ENCODE measurements around the gene GSG1. TPM values are rescaled to one million over a fixed set of nuclear protein-coding genes. Genes with fewer than 3 reads are reported as not detected.

The GSG1 gene
- polyA plus RNA-seq, 2 of the 4 experiments (the other 2 are of a cell fraction) = 0.06 TPM; not detected in 1

DNA sequence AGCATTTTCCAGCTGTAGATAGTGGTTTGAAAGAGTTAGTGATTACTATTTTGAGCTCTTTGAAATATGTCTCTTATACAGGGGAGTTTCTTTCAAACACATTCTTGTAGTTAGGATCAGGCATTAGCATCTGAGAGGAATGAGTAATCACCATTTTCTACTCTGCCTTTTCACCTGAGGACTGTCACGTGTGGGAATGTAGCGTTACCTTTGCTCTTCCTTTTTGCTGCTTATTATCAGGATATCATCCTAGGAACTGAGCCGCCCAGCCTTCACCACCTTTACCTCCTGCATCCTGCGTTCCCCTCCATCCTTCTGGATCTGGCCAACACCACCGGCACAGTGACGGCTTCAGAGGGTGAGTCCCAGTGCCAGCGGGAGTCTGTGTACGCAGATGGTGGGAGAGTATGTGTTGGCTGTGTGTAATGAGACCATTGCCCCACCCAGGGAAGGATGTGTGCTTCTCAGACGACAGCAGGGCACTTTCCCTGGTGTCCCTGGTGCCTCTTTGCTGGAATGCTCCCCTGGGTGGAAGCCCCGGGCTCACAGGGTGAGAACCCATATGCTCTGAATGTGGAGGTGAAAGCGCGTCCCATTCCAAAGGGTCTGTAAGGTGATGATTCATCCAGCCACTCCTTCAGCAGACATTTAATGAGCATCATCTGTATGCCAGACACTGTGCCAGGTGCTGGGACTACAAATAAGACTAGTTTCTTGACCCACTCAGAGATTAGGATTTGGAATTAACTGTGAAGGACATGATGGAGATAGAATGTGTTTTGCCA, 27.5 kb downstream of the GSG1 start:
- no peaks in the 10 kb centered on the region for H3K9me3 ChIP-seq
- DNase-seq (ENCODE audit: low read depth in 1 of 2, low spot score in 1 of 2) = no peak
- ChIA-PET CTCF (no interaction called here), POLR2A (no interaction called here)
- no peak overlapping the region for H3K4me3 ChIP-seq
- WGBS (ENCODE audit: missing lambda C conversion rate) = 87% methylated on average over 12 of the region's 12 CpGs
- H3K27ac ChIP-seq = no peak overlapping the region
- TF ChIP-seq JUNB (IDR thresholded peaks at IDR 0.05) (no peak), PHF8 (IDR thresholded peaks at IDR 0.05; ENCODE audit: borderline replicate concordance, low read depth) (no peak), BHLHE40 (IDR thresholded peaks at IDR 0.05; ENCODE audit: low read depth, low read length) (no peak), FOSL2 (IDR thresholded peaks at IDR 0.05) (no peak), FOSL2 (CRISPR knock-in tag; IDR thresholded peaks at IDR 0.05) (no peak), CHD4 (IDR thresholded peaks at IDR 0.05; ENCODE audit: borderline replicate concordance) (no peak), RNF2 (IDR thresholded peaks at IDR 0.05; ENCODE audit: borderline replicate concordance, low read depth) (no peak), ZC3H11A (IDR thresholded peaks at IDR 0.05) (no peak)
- TF ChIP-seq, protein P1, sequence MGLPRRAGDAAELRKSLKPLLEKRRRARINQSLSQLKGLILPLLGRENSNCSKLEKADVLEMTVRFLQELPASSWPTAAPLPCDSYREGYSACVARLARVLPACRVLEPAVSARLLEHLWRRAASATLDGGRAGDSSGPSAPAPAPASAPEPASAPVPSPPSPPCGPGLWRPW (IDR thresholded peaks at IDR 0.05) = no peak
- H3K4me2 ChIP-seq = no peak overlapping the region
- no peak for ATAC-seq
- FAIRE-seq = no peak
- H3K4me1 ChIP-seq = no peaks in the 10 kb centered on the region

DNA sequence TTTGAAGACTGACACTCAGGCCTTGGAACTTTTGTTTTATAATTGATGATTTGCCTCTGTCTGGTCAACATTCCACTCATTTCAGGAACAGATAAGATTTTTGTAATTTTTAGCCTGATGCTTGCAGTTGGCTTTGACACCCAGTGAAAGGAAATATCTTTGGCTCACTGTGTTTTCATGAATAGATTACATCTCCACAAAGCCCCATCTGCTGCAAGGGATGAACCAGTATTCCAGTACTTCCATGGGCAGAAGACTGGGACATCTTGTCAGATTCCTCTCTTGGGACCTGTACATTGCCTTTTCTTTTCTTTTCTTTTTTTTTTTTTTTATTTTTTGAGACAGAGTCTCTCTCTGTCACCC, 28.4 kb downstream of the GSG1 start:
- Histone ChIP-seq H3K9me3 (no peaks in the 10 kb centered on the region), H3K4me1 (no peaks in the 10 kb centered on the region), H3K4me3 (no peak overlapping the region), H3K4me2 (no peak overlapping the region), H3K27ac (no peak overlapping the region)
- ChIA-PET POLR2A (no interaction called here), CTCF (no interaction called here)
- TF ChIP-seq KDM1A (IDR thresholded peaks at IDR 0.05; ENCODE audit: low read depth) (no peak), HMGXB4 (CRISPR knock-in tag; IDR thresholded peaks at IDR 0.05; ENCODE audit: borderline replicate concordance) (no peak), TP53 (CRISPR knock-in tag; IDR thresholded peaks at IDR 0.05) (no peak), MAZ (IDR thresholded peaks at IDR 0.05; ENCODE audit: borderline replicate concordance, low read depth, low read length) (no peak), PHF8 (IDR thresholded peaks at IDR 0.05; ENCODE audit: borderline replicate concordance, low read depth) (no peak), ZSCAN20 (CRISPR knock-in tag; IDR thresholded peaks at IDR 0.05) (no peak), HOXA7 (CRISPR knock-in tag; IDR thresholded peaks at IDR 0.05) (no peak), RNF2 (IDR thresholded peaks at IDR 0.05; ENCODE audit: borderline replicate concordance, low read depth) (no peak), GATA3 (IDR thresholded peaks at IDR 0.05; ENCODE audit: borderline replicate concordance) (no peak), HEYL (CRISPR knock-in tag; IDR thresholded peaks at IDR 0.05) (no peak)
- TF ChIP-seq, protein P2, sequence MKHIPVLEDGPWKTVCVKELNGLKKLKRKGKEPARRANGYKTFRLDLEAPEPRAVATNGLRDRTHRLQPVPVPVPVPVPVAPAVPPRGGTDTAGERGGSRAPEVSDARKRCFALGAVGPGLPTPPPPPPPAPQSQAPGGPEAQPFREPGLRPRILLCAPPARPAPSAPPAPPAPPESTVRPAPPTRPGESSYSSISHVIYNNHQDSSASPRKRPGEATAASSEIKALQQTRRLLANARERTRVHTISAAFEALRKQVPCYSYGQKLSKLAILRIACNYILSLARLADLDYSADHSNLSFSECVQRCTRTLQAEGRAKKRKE (CRISPR knock-in tag; IDR thresholded peaks at IDR 0.05; ENCODE audit: low read depth) = no peak
- TF ChIP-seq, protein P3, sequence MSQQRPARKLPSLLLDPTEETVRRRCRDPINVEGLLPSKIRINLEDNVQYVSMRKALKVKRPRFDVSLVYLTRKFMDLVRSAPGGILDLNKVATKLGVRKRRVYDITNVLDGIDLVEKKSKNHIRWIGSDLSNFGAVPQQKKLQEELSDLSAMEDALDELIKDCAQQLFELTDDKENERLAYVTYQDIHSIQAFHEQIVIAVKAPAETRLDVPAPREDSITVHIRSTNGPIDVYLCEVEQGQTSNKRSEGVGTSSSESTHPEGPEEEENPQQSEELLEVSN (IDR thresholded peaks at IDR 0.05; ENCODE audit: borderline replicate concordance, low read depth) = no peak
- ATAC-seq (no peak), DNase-seq (ENCODE audit: low read depth in 1 of 2, low spot score in 1 of 2) (no peak), FAIRE-seq (no peak)
